K562 (cell line): ENCODE results near the gene WWOX. TPM values are rescaled to one million over a fixed set of nuclear protein-coding genes. Genes with fewer than 3 reads are reported as not detected.

Source experiments
- ATAC-seq: fragments of 200-7000 bp; cut with Tn5 transposase; 3 replicates; pipeline ENCODE4 v1.9.1; 2020; ENCODE audit warnings: moderate library complexity
- BruUV-seq: library from RNA; stranded (reverse); fragments of 400-500 nt; replicated peaks from 2 replicates; lab custom pipeline; 2021; lab: Mats Ljungman, UMichigan
- CTCF ChIA-PET: fragments of 300-600 bp; formaldehyde crosslinking; extraction: SDS; loops from one replicate; lab custom pipeline; 2021; ENCODE audit warnings: low intra/inter-chr PET ratio; lab: Yijun Ruan, JAX
- POLR2A ChIA-PET: fragments of 300-600, 350-650 bp; sonication (Branson Sonifier 250); formaldehyde crosslinking; extraction: SDS; loops from one replicate; lab custom pipeline; 2021; ENCODE audit warnings: antibody characterized with exemption, inconsistent platforms; lab: Yijun Ruan, JAX
- DNase-seq, 4 experiments: peaks; one replicate each; pipeline versions ENCODE4 v3.0.0 to v3.0.0-alpha.2; 2011 to 2018; ENCODE audit warnings: low spot score in 3 of 4, mixed read lengths in 3 of 4; ENCODE audit errors: extremely low read depth in 1 of 4
- FAIRE-seq: peaks from 2 replicates; lab custom pipeline; 2011; peaks lifted over from hg19 to GRCh38; lab: Jason Lieb, UNC
- H2AFZ ChIP-seq: 2 replicates; pipeline ENCODE4 v1.6.0; 2011; ENCODE audit warnings: low read depth, low read length, control low read depth, inconsistent platforms
- H3K27ac ChIP-seq: fragments of 200-600 bp; 3 replicates; pipeline ENCODE4 v1.8.0; 2011; ENCODE audit warnings: low read depth, mild to moderate bottlenecking, control low read depth, inconsistent platforms, low read length, moderate library complexity, mixed read lengths; ENCODE audit errors: extremely low read depth
- H3K27me3 ChIP-seq, 2 experiments: fragments of 300-600 bp in 1 of 2; 2 replicates in 1 of 2; 3 replicates in 1 of 2; pipeline versions ENCODE4 v1.6.0 to v1.8.0; 2011; ENCODE audit warnings: inconsistent platforms in 2 of 2, low read length in 2 of 2, mild to moderate bottlenecking in 1 of 2, mixed read lengths in 1 of 2, moderate library complexity in 1 of 2; ENCODE audit not compliant: control insufficient read depth in 2 of 2, insufficient read depth in 2 of 2
- H3K36me3 ChIP-seq: fragments of 300-600 bp; 3 replicates; pipeline ENCODE4 v1.8.0; 2011; ENCODE audit warnings: mild to moderate bottlenecking, low read length, inconsistent platforms; ENCODE audit not compliant: control insufficient read depth, insufficient read depth
- H3K4me1 ChIP-seq, 2 experiments: fragments of 200-600 bp in 1 of 2; replicated peaks in 1 of 2; 2 replicates in 1 of 2; 3 replicates in 1 of 2; pipeline versions ENCODE4 v1.5.1 to v1.8.0; 2011; ENCODE audit warnings: inconsistent platforms in 2 of 2, low read length in 2 of 2, mild to moderate bottlenecking in 1 of 2, mixed read lengths in 1 of 2, moderate library complexity in 1 of 2; ENCODE audit not compliant: control insufficient read depth in 2 of 2, insufficient read depth in 2 of 2
- H3K4me2 ChIP-seq: 2 replicates; pipeline ENCODE4 v1.6.1; 2011; ENCODE audit warnings: low read length, control low read depth, inconsistent platforms, mixed read lengths; ENCODE audit not compliant: insufficient read depth
- H3K4me3 ChIP-seq: fragments of 200-600 bp; sonication (generic), shearing (Covaris generic); 2 replicates; pipeline ENCODE4 v1.5.1; 2016; ENCODE audit warnings: control low read depth, inconsistent platforms
- H3K79me2 ChIP-seq: fragments of 200-600 bp; 3 replicates; pipeline ENCODE4 v1.8.0; 2011; ENCODE audit warnings: low read length, inconsistent platforms; ENCODE audit not compliant: control insufficient read depth, insufficient read depth
- H3K9ac ChIP-seq, 2 experiments: 2 replicates each; pipeline versions ENCODE4 v1.6.0 to v1.6.1; 2011; ENCODE audit warnings: low read depth in 2 of 2, low read length in 2 of 2, control low read depth in 1 of 2, inconsistent platforms in 1 of 2, mild to moderate bottlenecking in 1 of 2, mixed read lengths in 1 of 2; ENCODE audit not compliant: insufficient read depth in 1 of 2
- H3K9me1 ChIP-seq: one replicate; pipeline ENCODE4 v1.6.0; 2011; ENCODE audit warnings: inconsistent platforms, mild to moderate bottlenecking, low read length, moderate library complexity; ENCODE audit not compliant: control insufficient read depth, insufficient read depth
- H3K9me3 ChIP-seq: replicated peaks from 2 replicates; pipeline ENCODE4 v1.5.1; 2011; ENCODE audit warnings: low read depth, low read length, inconsistent platforms; ENCODE audit not compliant: control insufficient read depth, insufficient read depth
- H4K20me1 ChIP-seq: replicated peaks from 2 replicates; pipeline ENCODE4 v1.6.1; 2011; ENCODE audit warnings: low read length, inconsistent platforms, mixed read lengths; ENCODE audit not compliant: control insufficient read depth, insufficient read depth
- KDM1A ChIP-seq, 2 experiments: fragments of 450-650 bp; IDR thresholded peaks; 2 replicates each; pipeline ENCODE4 v1.6.1; 2016; ENCODE audit warnings: mild to moderate bottlenecking in 2 of 2
- RBM25 ChIP-seq: fragments of 200-400 bp; formaldehyde crosslinking; IDR thresholded peaks from 2 replicates; pipeline ENCODE4 v1.6.1; 2018; ENCODE audit warnings: low read length, low read depth, moderate library complexity; ENCODE audit not compliant: severe bottlenecking
- ZNF146 ChIP-seq: IDR thresholded peaks from one replicate; pipeline ENCODE4 v1.6.1; 2018; ENCODE audit warnings: missing compliant biosample characterization; ENCODE audit not compliant: unreplicated experiment
- ZNF212 ChIP-seq: fragments of 450-650 bp; formaldehyde crosslinking; IDR thresholded peaks from 2 replicates; pipeline ENCODE4 v1.4.0; 2020; ENCODE audit warnings: mild to moderate bottlenecking
- WGBS: fragments of 100-300 bp; shearing (Covaris generic); methylation state at CpG from one replicate; pipeline ENCODE4 v1.1.6; 2016; ENCODE audit warnings: low coverage, mixed read lengths; ENCODE audit not compliant: insufficient coverage; ENCODE audit errors: missing lambda C conversion rate; 5-methylcytosine and 5-hydroxymethylcytosine counted together
- in situ Hi-C: fragments of 300-500 bp; cut with MboI; formaldehyde crosslinking; loops from 4 replicates; pipeline ENCODE4 v1.15.0; 2018; ENCODE audit warnings: inconsistent platforms, mixed read lengths
- intact Hi-C: fragments of 100-400 bp; cut with micrococcal nuclease; formaldehyde crosslinking; loops from 2 replicates; pipeline ENCODE4 v1.14.2; 2022
- polyA plus RNA-seq, 8 experiments: library from polyadenylated mRNA; depleted of rRNA in 4 of 8; stranded (reverse) in 5 of 8; unstranded in 3 of 8; fragments of >200 nt; fragmentation: Nextera tagmentation in 2 of 8; fragmentation: Illumina TruSeq in 1 of 8; extraction: Ambion mirVana in 2 of 8; extraction: Trizol in 1 of 8; gene quantifications; 2 replicates each; pipeline versions ENCODE4 v1.2.1 to v1.2.3, GENCODE V29; 2011 to 2014; ENCODE audit warnings: inconsistent platforms in 1 of 8, missing spikeins in 1 of 8
- total RNA-seq, 7 experiments: library from RNA; depleted of rRNA in 6 of 7; stranded (reverse); fragments of >200 nt in 6 of 7; fragmentation: Illumina TruSeq in 2 of 7; extraction: Trizol in 2 of 7; gene quantifications; 2 replicates each; pipeline versions ENCODE4 v1.2.1 to v1.2.3, GENCODE V29; 2011 to 2021; ENCODE audit warnings: low replicate concordance in 1 of 7
- TF ChIP-seq, protein P1 (sequence below): fragments of 250-450 bp; sonication (Bioruptor Pico); IDR thresholded peaks from 2 replicates; pipeline ENCODE4 v1.5.0; 2021

Gene WWOX
- total and polyA plus RNA-seq, 9 of the 15 experiments (the other 6 are each of a cell fraction or from before 2014, with no cell fraction given): 1.6 to 22.7 (median 8.1) TPM

DNA sequence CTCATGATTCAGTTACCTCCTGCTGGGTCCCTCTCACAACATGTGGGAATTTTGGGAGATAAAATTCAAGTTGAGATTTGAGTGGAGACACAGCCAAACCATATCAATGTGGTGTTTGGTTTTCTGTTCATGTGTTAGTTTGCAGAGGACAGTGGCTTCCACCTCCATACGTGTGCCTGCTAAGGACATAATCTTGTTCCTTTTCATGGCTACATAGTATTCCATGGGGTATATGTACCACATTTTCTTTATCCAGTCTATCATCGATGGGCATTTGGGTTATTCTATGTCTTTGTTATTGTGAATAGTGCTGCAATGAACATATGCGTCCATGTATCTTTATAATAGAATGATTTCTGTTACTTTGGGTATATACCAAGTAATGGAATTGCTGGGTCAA, 4.5 kb upstream of the WWOX start:
- POLR2A ChIA-PET: interaction anchor here (0.6 kb wide), 1 partner anchor 1421 kb away, joined by 3 read pairs; no protein-coding TSS in a partner anchor
- H3K27ac ChIP-seq: no peak overlapping the region
- TF ChIP-seq ZNF212 (CRISPR knock-in tag) (no peak), RBM25 (peak; percentile 12), ZNF146 (CRISPR knock-in tag) (peak; percentile 84)
- TF ChIP-seq, all 486 proteins: peak for 2
- Histone ChIP-seq H3K4me3 (no peak overlapping the region), H3K36me3 (no peaks in the 10 kb centered on the region), H3K79me2 (0 out of 3 replicates have a peak, but pooled peaks cover under 1% of the 10 kb centered on the region), H3K9me1 (no peaks in the 10 kb centered on the region), H3K4me1 (peaks cover 5 to 6% of the 10 kb centered on the region in 2 experiments; a peak in 4 of 5 replicates), H3K9me3 (no peaks in the 10 kb centered on the region), H3K4me2 (no peak overlapping the region), H3K9ac (no peak overlapping the region), H3K27me3 (peaks cover 4 to 5% of the 10 kb centered on the region in 2 experiments; a peak in 2 of 5 replicates), H2AFZ (no peak overlapping the region), H4K20me1 (0 out of 2 replicates have a peak, but pooled peaks cover 4% of the 10 kb centered on the region)
- 3% methylated on average over 3 of the region's 3 CpGs for WGBS
- DNase-seq (no peak), FAIRE-seq (no peak), ATAC-seq (no peak)
- CTCF ChIA-PET: no interaction called here
- intact Hi-C loops: loop anchor here (10.0 kb wide), 1 partner anchor 420 kb away; no protein-coding TSS in a partner anchor
- no TSS peak for BruUV-seq
- in situ Hi-C loops: no loop called here

DNA sequence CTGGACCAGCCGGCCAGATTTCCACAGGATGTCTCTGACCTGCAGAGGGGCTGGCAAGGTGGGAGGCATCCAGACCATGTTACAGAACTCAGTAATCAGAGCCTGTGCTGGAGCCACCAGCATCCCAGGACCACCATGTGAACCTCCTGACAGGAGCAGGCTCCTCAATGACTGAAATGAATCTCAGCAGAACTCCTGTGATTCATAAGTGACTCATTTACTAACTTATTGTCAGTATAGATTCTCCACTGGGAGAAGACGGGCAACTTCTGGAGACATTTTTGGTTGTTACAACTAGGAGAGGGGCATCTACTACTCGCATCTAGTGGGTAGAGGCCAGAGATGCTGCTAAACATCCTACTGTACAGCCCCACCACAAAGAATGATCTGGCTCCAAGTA, 3.1 kb upstream of the WWOX start:
- no peaks in the 10 kb centered on the region for H3K9me1 ChIP-seq
- CTCF ChIA-PET: no interaction called here
- DNase-seq (no peak), FAIRE-seq (no peak), ATAC-seq (no peak)
- BruUV-seq: no TSS peak
- H3K4me2 ChIP-seq: no peak overlapping the region
- H3K79me2 ChIP-seq: peaks cover 7% of the 10 kb centered on the region; the same call in 1 of the 3 replicates
- 0 out of 2 replicates have a peak, but pooled peaks cover 4% of the 10 kb centered on the region for H4K20me1 ChIP-seq
- peaks cover 4 to 5% of the 10 kb centered on the region in 2 experiments; a peak in 2 of 5 replicates for H3K27me3 ChIP-seq
- no peaks in the 10 kb centered on the region for H3K9me3 ChIP-seq
- TF ChIP-seq, protein P1, sequence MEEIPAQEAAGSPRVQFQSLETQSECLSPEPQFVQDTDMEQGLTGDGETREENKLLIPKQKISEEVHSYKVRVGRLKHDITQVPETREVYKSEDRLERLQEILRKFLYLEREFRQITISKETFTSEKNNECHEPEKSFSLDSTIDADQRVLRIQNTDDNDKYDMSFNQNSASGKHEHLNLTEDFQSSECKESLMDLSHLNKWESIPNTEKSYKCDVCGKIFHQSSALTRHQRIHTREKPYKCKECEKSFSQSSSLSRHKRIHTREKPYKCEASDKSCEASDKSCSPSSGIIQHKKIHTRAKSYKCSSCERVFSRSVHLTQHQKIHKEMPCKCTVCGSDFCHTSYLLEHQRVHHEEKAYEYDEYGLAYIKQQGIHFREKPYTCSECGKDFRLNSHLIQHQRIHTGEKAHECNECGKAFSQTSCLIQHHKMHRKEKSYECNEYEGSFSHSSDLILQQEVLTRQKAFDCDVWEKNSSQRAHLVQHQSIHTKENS: no peak
- 0 out of 4 replicates have a peak, but pooled peaks of 1 of the 2 experiments have one; percentile 10 for TF ChIP-seq KDM1A (IDR thresholded peaks at IDR 0.05)
- POLR2A ChIA-PET: no interaction called here
- H3K36me3 ChIP-seq: no peaks in the 10 kb centered on the region; the same call in 2 of the 3 replicates
- 30% methylated on average over 3 of the region's 3 CpGs for WGBS
- peaks cover 8 to 12% of the 10 kb centered on the region in 2 experiments; a peak in 4 of 5 replicates for H3K4me1 ChIP-seq
- no peak overlapping the region for H2AFZ ChIP-seq
- H3K9ac ChIP-seq: no peak overlapping the region
- intact Hi-C loops (loop anchor here (10.0 kb wide), 1 partner anchor 422 kb away; no protein-coding TSS in a partner anchor), in situ Hi-C loops (no loop called here)
- no peak overlapping the region for H3K27ac ChIP-seq
- H3K4me3 ChIP-seq: no peak overlapping the region
